WTC11 (cell line): ENCODE results near the gene ARL5B.

Experiments
- JAZF1 ChIP-seq: fragments of 250-450 bp; sonication (Bioruptor Pico); IDR thresholded peaks from 2 replicates; pipeline ENCODE4 v1.9.0; 2021; ENCODE audit warnings: moderate library complexity, mild to moderate bottlenecking, inconsistent platforms
- SP1 ChIP-seq: sonication (generic); formaldehyde crosslinking; conservative IDR thresholded peaks from 2 replicates; pipeline ENCODE4 v1.8.1; 2022; ENCODE audit warnings: missing genetic modification reagents
- TF ChIP-seq, protein P1 (sequence below): sonication (generic); formaldehyde crosslinking; conservative IDR thresholded peaks from 2 replicates; pipeline ENCODE4 v1.8.1; 2022; ENCODE audit warnings: mild to moderate bottlenecking, missing genetic modification reagents
- TF ChIP-seq, protein P2 (sequence below): fragments of 200-600 bp; IDR thresholded peaks from 2 replicates; pipeline ENCODE4 v1.8.0; 2022; ENCODE audit warnings: antibody characterized with exemption
- TF ChIP-seq, protein P3 (sequence below): sonication (generic); formaldehyde crosslinking; IDR thresholded peaks from 2 replicates; pipeline ENCODE4 v1.8.1; 2023; ENCODE audit warnings: mild to moderate bottlenecking, moderate library complexity, missing genetic modification reagents
- TF ChIP-seq, protein P4 (sequence below): sonication (generic); formaldehyde crosslinking; IDR thresholded peaks from 2 replicates; pipeline ENCODE4 v1.8.1; 2022; ENCODE audit warnings: mild to moderate bottlenecking, moderate library complexity, missing genetic modification reagents

DNA sequence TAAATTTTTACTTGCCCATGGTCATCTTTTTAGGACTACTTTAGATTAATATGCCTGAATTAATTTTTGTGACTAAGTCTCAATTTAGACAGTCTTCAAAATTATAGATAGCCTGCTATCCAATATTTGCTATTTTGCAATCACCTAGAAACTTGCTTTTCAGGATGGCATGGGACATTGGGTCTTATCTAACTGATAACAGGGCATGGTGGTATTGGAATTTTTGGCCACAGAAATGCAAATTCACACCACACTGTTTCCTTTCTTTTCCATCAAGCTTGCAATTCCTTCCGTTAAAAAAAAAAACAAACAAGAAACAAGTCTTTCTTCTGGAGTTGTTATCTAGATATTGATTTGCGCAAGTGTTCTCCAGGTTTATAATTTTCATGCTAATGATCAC, 8.8 kb downstream of the ARL5B start:
- no peak for TF ChIP-seq SP1 (CRISPR knock-in tag)
- TF ChIP-seq, protein P1, sequence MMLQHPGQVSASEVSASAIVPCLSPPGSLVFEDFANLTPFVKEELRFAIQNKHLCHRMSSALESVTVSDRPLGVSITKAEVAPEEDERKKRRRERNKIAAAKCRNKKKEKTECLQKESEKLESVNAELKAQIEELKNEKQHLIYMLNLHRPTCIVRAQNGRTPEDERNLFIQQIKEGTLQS, result no peak
- TF ChIP-seq, protein P2, sequence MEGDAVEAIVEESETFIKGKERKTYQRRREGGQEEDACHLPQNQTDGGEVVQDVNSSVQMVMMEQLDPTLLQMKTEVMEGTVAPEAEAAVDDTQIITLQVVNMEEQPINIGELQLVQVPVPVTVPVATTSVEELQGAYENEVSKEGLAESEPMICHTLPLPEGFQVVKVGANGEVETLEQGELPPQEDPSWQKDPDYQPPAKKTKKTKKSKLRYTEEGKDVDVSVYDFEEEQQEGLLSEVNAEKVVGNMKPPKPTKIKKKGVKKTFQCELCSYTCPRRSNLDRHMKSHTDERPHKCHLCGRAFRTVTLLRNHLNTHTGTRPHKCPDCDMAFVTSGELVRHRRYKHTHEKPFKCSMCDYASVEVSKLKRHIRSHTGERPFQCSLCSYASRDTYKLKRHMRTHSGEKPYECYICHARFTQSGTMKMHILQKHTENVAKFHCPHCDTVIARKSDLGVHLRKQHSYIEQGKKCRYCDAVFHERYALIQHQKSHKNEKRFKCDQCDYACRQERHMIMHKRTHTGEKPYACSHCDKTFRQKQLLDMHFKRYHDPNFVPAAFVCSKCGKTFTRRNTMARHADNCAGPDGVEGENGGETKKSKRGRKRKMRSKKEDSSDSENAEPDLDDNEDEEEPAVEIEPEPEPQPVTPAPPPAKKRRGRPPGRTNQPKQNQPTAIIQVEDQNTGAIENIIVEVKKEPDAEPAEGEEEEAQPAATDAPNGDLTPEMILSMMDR, result no peak
- TF ChIP-seq, protein P3, sequence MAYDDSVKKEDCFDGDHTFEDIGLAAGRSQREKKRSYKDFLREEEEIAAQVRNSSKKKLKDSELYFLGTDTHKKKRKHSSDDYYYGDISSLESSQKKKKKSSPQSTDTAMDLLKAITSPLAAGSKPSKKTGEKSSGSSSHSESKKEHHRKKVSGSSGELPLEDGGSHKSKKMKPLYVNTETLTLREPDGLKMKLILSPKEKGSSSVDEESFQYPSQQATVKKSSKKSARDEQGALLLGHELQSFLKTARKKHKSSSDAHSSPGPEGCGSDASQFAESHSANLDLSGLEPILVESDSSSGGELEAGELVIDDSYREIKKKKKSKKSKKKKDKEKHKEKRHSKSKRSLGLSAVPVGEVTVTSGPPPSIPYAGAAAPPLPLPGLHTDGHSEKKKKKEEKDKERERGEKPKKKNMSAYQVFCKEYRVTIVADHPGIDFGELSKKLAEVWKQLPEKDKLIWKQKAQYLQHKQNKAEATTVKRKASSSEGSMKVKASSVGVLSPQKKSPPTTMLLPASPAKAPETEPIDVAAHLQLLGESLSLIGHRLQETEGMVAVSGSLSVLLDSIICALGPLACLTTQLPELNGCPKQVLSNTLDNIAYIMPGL (CRISPR knock-in tag), result no peak
- TF ChIP-seq, protein P4, sequence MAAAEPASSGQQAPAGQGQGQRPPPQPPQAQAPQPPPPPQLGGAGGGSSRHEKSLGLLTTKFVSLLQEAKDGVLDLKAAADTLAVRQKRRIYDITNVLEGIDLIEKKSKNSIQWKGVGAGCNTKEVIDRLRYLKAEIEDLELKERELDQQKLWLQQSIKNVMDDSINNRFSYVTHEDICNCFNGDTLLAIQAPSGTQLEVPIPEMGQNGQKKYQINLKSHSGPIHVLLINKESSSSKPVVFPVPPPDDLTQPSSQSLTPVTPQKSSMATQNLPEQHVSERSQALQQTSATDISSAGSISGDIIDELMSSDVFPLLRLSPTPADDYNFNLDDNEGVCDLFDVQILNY, result no peak
- TF ChIP-seq JAZF1, result no peak
